Ascending aorta (tissue), 2 donors: ENCODE data around the gene CHCHD4. TPM values are rescaled to one million over a fixed set of nuclear protein-coding genes. Genes with fewer than 3 reads are reported as not detected.

Experiments used
- DNase-seq, 2 donors: peaks; one replicate each; pipeline ENCODE4 v3.0.0-alpha.2; 2019; ENCODE audit warnings: low spot score in 2 of 2
- H3K27ac ChIP-seq, 2 donors: fragments of 200-600 bp; sonication (generic); one replicate each; pipeline ENCODE4 v1.5.1; 2016 to 2017; ENCODE audit warnings: mild to moderate bottlenecking in 1 of 2
- H3K27me3 ChIP-seq: fragments of 200-600 bp; sonication (generic); one replicate; pipeline ENCODE4 v1.5.1; 2017
- H3K36me3 ChIP-seq, 2 donors: fragments of 200-600 bp; sonication (generic); one replicate each; pipeline ENCODE4 v1.5.1; 2016
- H3K4me1 ChIP-seq, 2 donors: fragments of 200-600 bp; sonication (generic); one replicate each; pipeline ENCODE4 v1.5.1; 2016 to 2017; ENCODE audit warnings: mild to moderate bottlenecking in 1 of 2
- H3K4me3 ChIP-seq, 2 donors: fragments of 200-600 bp; sonication (generic); one replicate each; pipeline ENCODE4 v1.5.1; 2016 to 2017; ENCODE audit warnings: mild to moderate bottlenecking in 1 of 2
- H3K9me3 ChIP-seq, 2 donors: fragments of 200-600 bp; sonication (generic); one replicate each; pipeline ENCODE4 v1.5.1; 2016
- CTCF ChIP-seq, 3 experiments: fragments of 200-600 bp in 2 of 3; fragments of 450-650 bp in 1 of 3; sonication (generic) in 2 of 3; IDR thresholded peaks; one replicate each; pipeline ENCODE4 v1.5.1; 2016 to 2019; ENCODE audit warnings: antibody characterized with exemption in 3 of 3, mild to moderate bottlenecking in 1 of 3, moderate library complexity in 1 of 3
- intact Hi-C: fragments of 100-400 bp; cut with DNase I; formaldehyde crosslinking; loops from one replicate; pipeline ENCODE4 v1.15.1; 2023
- total RNA-seq: library from RNA; depleted of rRNA; stranded (reverse); fragments of >200 nt; gene quantifications from one replicate; pipeline ENCODE4 v1.1.0, GENCODE V29; 2016

CHCHD4 gene
- total RNA-seq, 1 donor from 2014 or later = 1.9 TPM

GRCh38 chr3:14127516-14128161 lies 3.0 kb upstream of the CHCHD4 start:
- no peak for TF ChIP-seq CTCF (IDR thresholded peaks at IDR 0.05)
- Histone ChIP-seq H3K36me3 (peaks cover 43 to 53% of the 10 kb centered on the region in 2 donors), H3K4me1 (peaks cover 19 to 26% of the 10 kb centered on the region in 2 donors), H3K27ac (peak overlapping the region; percentile 96 to 98), H3K4me3 (no peak overlapping the region), H3K9me3 (no peaks in the 10 kb centered on the region), H3K27me3 (no peaks in the 10 kb centered on the region)
- intact Hi-C loops = no loop called here
- peak in 1 of 2 donors; percentile 28 for DNase-seq

GRCh38 chr3:14126887-14127505 lies 2.3 kb upstream of the CHCHD4 start:
- H3K27ac ChIP-seq = peak overlapping the region; percentile 96 to 98
- no peaks in the 10 kb centered on the region for H3K9me3 ChIP-seq
- DNase-seq = peak in 1 of 2 donors; percentile 42
- peaks cover 37 to 47% of the 10 kb centered on the region in 2 donors for H3K36me3 ChIP-seq
- intact Hi-C loops = no loop called here
- H3K27me3 ChIP-seq = no peaks in the 10 kb centered on the region
- H3K4me1 ChIP-seq = peaks cover 19 to 26% of the 10 kb centered on the region in 2 donors
- peak overlapping the region; percentile 84 to 100 for H3K4me3 ChIP-seq
- TF ChIP-seq CTCF (IDR thresholded peaks at IDR 0.05) = no peak

GRCh38 chr3:14126017-14126886 lies 1.6 kb upstream of the CHCHD4 start:
- peak overlapping the region; percentile 96 to 98 for H3K27ac ChIP-seq
- intact Hi-C loops = no loop called here

GRCh38 chr3:14125193-14126016 lies 735 bp upstream of the CHCHD4 start:
- peak in 1 of 3 experiments; percentile 9 for TF ChIP-seq CTCF (IDR thresholded peaks at IDR 0.05)
- H3K27me3 ChIP-seq = no peaks in the 10 kb centered on the region
- DNase-seq = peak; percentile 60 to 92
- H3K36me3 ChIP-seq = peaks cover 21 to 36% of the 10 kb centered on the region in 2 donors
- peak overlapping the region; percentile 84 to 100 for H3K4me3 ChIP-seq
- intact Hi-C loops = loop anchor here (1.0 to 2.0 kb wide), 3 partner anchors 19 to 823 kb away; partner anchors contain the start of genes LSM3 and XPC
- peak overlapping the region; percentile 96 to 98 for H3K27ac ChIP-seq
- no peaks in the 10 kb centered on the region for H3K9me3 ChIP-seq
- peaks cover 19 to 26% of the 10 kb centered on the region in 2 donors for H3K4me1 ChIP-seq

More at GRCh38 chr3:14126017-14126886, 1.6 kb upstream of the CHCHD4 start:
- H3K4me3 ChIP-seq = peak overlapping the region; percentile 84 to 100
- no peak for DNase-seq
- no peaks in the 10 kb centered on the region for H3K27me3 ChIP-seq
- TF ChIP-seq CTCF (IDR thresholded peaks at IDR 0.05) = no peak
- peaks cover 19 to 26% of the 10 kb centered on the region in 2 donors for H3K4me1 ChIP-seq
- H3K36me3 ChIP-seq = peaks cover 29 to 42% of the 10 kb centered on the region in 2 donors
- H3K9me3 ChIP-seq = no peaks in the 10 kb centered on the region

- intact Hi-C loops = loop anchor here (1.0 to 5.0 kb wide), 4 partner anchors 228 to 825 kb away; partner anchors contain the start of gene CCDC174
- peaks cover 19 to 26% of the 10 kb centered on the region in 2 donors for H3K4me1 ChIP-seq
- H3K27ac ChIP-seq = peak overlapping the region; percentile 96 to 98
- H3K36me3 ChIP-seq = peaks cover 10 to 24% of the 10 kb centered on the region in 2 donors
- H3K9me3 ChIP-seq = no peaks in the 10 kb centered on the region
- peak overlapping the region; percentile 84 to 100 for H3K4me3 ChIP-seq
- no peak for TF ChIP-seq CTCF (IDR thresholded peaks at IDR 0.05)
- peak in 1 of 2 donors; percentile 79 for DNase-seq
- H3K27me3 ChIP-seq = no peaks in the 10 kb centered on the region
Observed at GRCh38 chr3:14124223-14124614, 451 bp downstream of the CHCHD4 start.
